HG03565 (cell line): Measurements from ENCODE around the gene PAX7.

Experiments used
- ATAC-seq: cut with Tn5 transposase; IDR thresholded peaks from one replicate; pipeline ENCODE4 v1.9.1; 2021; ENCODE audit warnings: mild to moderate bottlenecking, moderate library complexity; ENCODE audit not compliant: unreplicated experiment

PAX7 gene

GRCh38 chr1:18618546-18619466 is 11.8 kb upstream of the PAX7 start:
- ATAC-seq: no peak

GRCh38 chr1:18619467-18619835 is 11.2 kb upstream of the PAX7 start:
- ATAC-seq: no peak

- no peak for ATAC-seq
Observed at GRCh38 chr1:18628511-18628910, 2.1 kb upstream of the PAX7 start.

GRCh38 chr1:18629659-18630510 is 761 bp upstream of the PAX7 start:
- ATAC-seq: no peak

- ATAC-seq: no peak
Observed at GRCh38 chr1:18631496-18632217, 1.0 kb downstream of the PAX7 start.

GRCh38 chr1:18632218-18632588 is 1.6 kb downstream of the PAX7 start:
- ATAC-seq: no peak

- ATAC-seq: no peak
Observed at GRCh38 chr1:18632783-18633421, 2.3 kb downstream of the PAX7 start.

- ATAC-seq: no peak
Observed at GRCh38 chr1:18633422-18634155, 2.9 kb downstream of the PAX7 start.

GRCh38 chr1:18634276-18634675 is 3.6 kb downstream of the PAX7 start:
- no peak for ATAC-seq

GRCh38 chr1:18635070-18635577 is 4.5 kb downstream of the PAX7 start:
- no peak for ATAC-seq

GRCh38 chr1:18635891-18636595 is 5.4 kb downstream of the PAX7 start:
- ATAC-seq: no peak

- no peak for ATAC-seq
Observed at GRCh38 chr1:18636596-18637508, 6.2 kb downstream of the PAX7 start.

GRCh38 chr1:18637511-18637960 is 6.9 kb downstream of the PAX7 start:
- ATAC-seq: no peak

- no peak for ATAC-seq
Observed at GRCh38 chr1:18637962-18638834, 7.6 kb downstream of the PAX7 start.

- no peak for ATAC-seq
Observed at GRCh38 chr1:18638835-18639364, 8.3 kb downstream of the PAX7 start.

- no peak for ATAC-seq
Observed at GRCh38 chr1:18639368-18640055, 8.9 kb downstream of the PAX7 start.
